Psoas muscle (tissue), 8 donors: ENCODE data around the gene SC5D. TPM values are rescaled to one million over a fixed set of nuclear protein-coding genes. Genes with fewer than 3 reads are reported as not detected.

ENCODE experiments used
- ATAC-seq, 4 donors: fragments of 200-7000 bp; cut with Tn5 transposase; one replicate each; pipeline ENCODE4 v1.9.1; 2020; ENCODE audit warnings: moderate library complexity in 3 of 4, mild to moderate bottlenecking in 2 of 4
- DNase-seq, 2 donors: peaks; one replicate each; pipeline ENCODE4 v3.0.0-alpha.2; 2020
- H3K27ac ChIP-seq: fragments of 200-600 bp; one replicate; pipeline ENCODE4 v1.8.0; 2022
- H3K27me3 ChIP-seq, 3 donors: fragments of 200-600 bp in 1 of 3; one replicate each; pipeline versions ENCODE4 v1.6.1 to v1.8.0; 2013 to 2022; ENCODE audit warnings: low read length in 2 of 3, mild to moderate bottlenecking in 2 of 3, moderate library complexity in 1 of 3; ENCODE audit not compliant: insufficient read depth in 3 of 3
- H3K36me3 ChIP-seq, 2 donors: fragments of 200-600 bp in 1 of 2; one replicate each; pipeline versions ENCODE4 v1.6.1 to v1.8.0; 2013 to 2022; ENCODE audit warnings: low read depth in 1 of 2, mild to moderate bottlenecking in 1 of 2, moderate library complexity in 1 of 2; ENCODE audit not compliant: insufficient read depth in 1 of 2
- H3K4me1 ChIP-seq: fragments of 200-600 bp; one replicate; pipeline ENCODE4 v1.8.0; 2022
- H3K4me3 ChIP-seq: fragments of 200-600 bp; one replicate; pipeline ENCODE4 v1.8.0; 2022; ENCODE audit warnings: mild to moderate bottlenecking
- H3K9me3 ChIP-seq: fragments of 200-600 bp; one replicate; pipeline ENCODE4 v1.8.0; 2022
- CTCF ChIP-seq: fragments of 200-600 bp; IDR thresholded peaks from one replicate; pipeline ENCODE4 v1.8.0; 2022; ENCODE audit warnings: antibody characterized with exemption
- WGBS, 3 donors: extraction: QIAGEN DNeasy Blood & Tissue Kit; methylation state at CpG; one replicate each; pipeline versions ENCODE4 v1.1.6 to v1.1.7; 2013; 5-methylcytosine and 5-hydroxymethylcytosine counted together
- intact Hi-C, 2 donors: fragments of 100-400 bp; cut with DNase I; formaldehyde crosslinking; loops; one replicate each; pipeline versions ENCODE4 v1.11.0 to v1.14.2; 2022
- polyA plus RNA-seq, 3 donors: library from polyadenylated mRNA; stranded (reverse); fragments of 200-250 nt; gene quantifications; one replicate each; pipeline ENCODE4 v1.2.3, GENCODE V29; 2013
- total RNA-seq, 4 donors: library from RNA; stranded (reverse); fragmentation: NEBNext Ultra II Directional in 2 of 4; extraction: Animal tissue kit (Norgen Biotek cat#: 25700) in 2 of 4; gene quantifications; one replicate each; pipeline versions ENCODE4 v1.2.1 to v1.2.4, GENCODE V29; 2021 to 2023
- donor health status: healthy with polysubstance abuse.
- donor health status: DM: no; HTN: no; CAD: no; lungs with moderate emphysema.
- donor health status: Bipolar disorder and iron deficiency.
- donor health status: healthy.
- donor health status: DM: yes; HTN: yes; CAD: no.
- donor health status: DM: no; HTN: no; CAD: no.
- donor health status: DM: no; HTN: no; CAD: no.
- donor health status: DM: yes; HTN: yes; CAD: no.

SC5D gene
- total and polyA plus RNA-seq, 7 donors, result 4.7 to 12.5 (median 7.4) TPM

- H3K27ac ChIP-seq, result no peak overlapping the region
- H3K27me3 ChIP-seq, result peaks cover 0 to 5% (median 0%) of the 10 kb centered on the region in 3 donors
- 57 to 71% (median 59%) methylated on average over 3 of the region's 3 CpGs for WGBS, 3 donors
- DNase-seq (no peak), ATAC-seq (peak; percentile 40 to 88 (median 62))
- no peaks in the 10 kb centered on the region for H3K4me1 ChIP-seq
- H3K4me3 ChIP-seq, result no peak overlapping the region
- no peak for TF ChIP-seq CTCF
- no peaks in the 10 kb centered on the region for H3K9me3 ChIP-seq
- intact Hi-C loops, result no loop called here
- H3K36me3 ChIP-seq, result no peaks in the 10 kb centered on the region
Observed at GRCh38 chr11:121356357-121356756, 63.8 kb downstream of the SC5D start.

Other genes with a start within 250 kb of the SC5D start
- gene TECTA, start 191.5 kb upstream of the SC5D start, total RNA-seq, result 1 to 10 TPM in 1 of 4 donors, under 1 TPM in 3; 0.30 to 2.6 (median 0.59) TPM
- under 1 TPM; 0.10 to 0.27 (median 0.23) TPM for gene TECTA, start 191.5 kb upstream of the SC5D start, polyA plus RNA-seq
- gene SORL1, start 159.5 kb downstream of the SC5D start, total RNA-seq, result 1 to 10 TPM; 1.5 to 3.3 (median 2.5) TPM
- gene SORL1, start 159.5 kb downstream of the SC5D start, polyA plus RNA-seq, result under 1 TPM; 0.07 to 0.23 (median 0.13) TPM